ENCODE measurements around the gene ERGIC1.

The ERGIC1 gene

DNA sequence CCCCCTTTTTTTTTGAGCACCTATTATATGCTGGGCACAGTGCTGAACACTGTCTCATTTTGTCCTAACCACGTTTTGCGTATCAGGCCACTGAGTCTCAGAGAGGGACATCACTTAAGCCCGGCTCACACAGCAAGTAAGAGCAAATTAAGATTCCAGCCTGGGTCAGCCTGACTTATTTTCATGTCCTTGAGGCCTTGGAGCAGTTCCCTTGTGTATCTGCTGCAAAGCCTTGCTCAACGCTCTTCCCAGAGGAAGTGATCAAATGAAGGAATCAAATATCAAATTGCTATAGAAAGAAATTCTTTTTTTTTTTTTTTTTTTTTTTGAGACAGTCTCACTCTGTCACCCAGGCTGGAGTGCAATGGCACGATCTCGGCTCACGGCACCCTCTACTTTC lies 30.7 kb downstream of the ERGIC1 start:
- no peak for DNase-seq (ENCODE audit: low spot score)

DNA sequence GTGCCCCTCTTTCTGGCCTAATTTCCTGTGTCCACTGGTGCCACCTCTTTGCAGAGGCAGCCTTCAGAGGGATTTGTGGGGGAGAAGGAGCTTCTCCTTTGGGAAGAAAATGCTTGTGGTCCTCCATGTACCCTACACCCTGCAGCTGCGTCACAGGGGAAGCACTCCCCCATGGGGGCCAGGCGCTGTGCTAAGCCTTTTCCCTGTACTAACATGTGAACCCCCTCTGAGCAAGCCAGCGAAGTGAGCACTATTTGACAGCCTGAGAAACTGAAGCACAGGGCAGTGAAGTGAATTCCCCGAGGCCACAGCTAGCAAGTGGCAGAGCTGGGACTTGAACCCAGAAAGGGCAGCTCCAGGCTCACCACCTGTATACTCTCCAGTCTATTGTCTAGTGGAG lies 32.3 kb downstream of the ERGIC1 start:
- DNase-seq (ENCODE audit: low spot score): no peak

GRCh38 chr5:172866802-172867748 lies 33.0 kb downstream of the ERGIC1 start:
- no peak for DNase-seq (ENCODE audit: low spot score)

GRCh38 chr5:172867761-172868435 lies 33.8 kb downstream of the ERGIC1 start:
- no peak for DNase-seq (ENCODE audit: low spot score)

DNA sequence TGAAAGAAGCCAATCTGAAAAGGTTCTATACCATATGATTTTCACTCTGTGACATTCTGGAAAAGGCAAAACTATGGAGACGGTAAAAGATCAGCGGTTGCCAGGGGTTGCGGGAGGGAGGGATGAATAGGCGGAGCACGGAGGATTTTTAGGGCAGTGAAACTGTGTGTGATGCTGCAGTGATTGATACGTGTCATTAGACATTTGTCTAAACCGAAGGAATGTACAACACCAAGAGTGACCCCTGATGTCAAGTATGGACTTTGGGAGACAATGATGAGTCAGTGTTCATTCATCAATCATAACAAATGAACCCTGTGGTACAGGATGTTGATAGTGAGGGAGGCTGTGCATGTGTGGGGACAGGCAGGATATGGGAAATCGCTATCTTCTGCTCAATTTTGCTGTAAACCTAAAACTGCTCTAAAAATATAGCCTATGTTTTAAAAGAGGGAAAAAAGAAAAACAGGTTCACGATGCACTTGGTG lies 34.4 kb downstream of the ERGIC1 start:
- DNase-seq (ENCODE audit: low spot score): no peak

DNA sequence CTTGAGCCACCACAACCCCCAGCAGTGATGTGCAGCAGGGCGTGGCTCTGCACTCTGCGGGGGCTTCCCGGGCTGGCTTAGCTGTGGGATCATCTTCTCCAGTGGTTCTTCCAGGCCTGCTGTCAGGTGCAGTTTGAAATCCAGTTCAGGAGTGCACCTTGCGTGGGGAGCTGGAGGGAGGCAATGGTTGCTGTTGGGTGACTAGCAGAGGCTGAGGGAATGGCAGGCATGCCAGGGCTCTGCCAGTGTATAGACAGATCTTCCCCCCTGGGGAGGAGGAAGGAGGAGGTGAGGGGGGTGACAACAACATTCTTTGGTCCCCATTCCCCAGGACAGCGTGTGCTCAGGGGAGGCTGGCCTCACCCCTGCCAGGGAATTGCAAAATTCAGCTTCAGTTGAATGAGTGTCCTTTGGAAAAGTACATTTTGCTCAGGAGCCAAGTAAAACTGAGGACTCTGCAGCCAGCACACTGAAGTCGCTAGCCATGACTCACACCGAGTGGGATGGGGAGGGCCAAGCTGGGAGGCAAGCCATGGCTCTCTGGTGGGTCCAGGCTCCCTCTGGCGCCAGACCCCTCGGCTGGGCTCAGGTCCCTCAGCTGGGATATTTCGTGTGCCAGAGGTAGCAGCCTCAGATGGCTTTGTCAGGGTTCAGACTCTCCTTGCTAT lies 35.0 kb downstream of the ERGIC1 start:
- DNase-seq (ENCODE audit: low spot score): no peak

DNA sequence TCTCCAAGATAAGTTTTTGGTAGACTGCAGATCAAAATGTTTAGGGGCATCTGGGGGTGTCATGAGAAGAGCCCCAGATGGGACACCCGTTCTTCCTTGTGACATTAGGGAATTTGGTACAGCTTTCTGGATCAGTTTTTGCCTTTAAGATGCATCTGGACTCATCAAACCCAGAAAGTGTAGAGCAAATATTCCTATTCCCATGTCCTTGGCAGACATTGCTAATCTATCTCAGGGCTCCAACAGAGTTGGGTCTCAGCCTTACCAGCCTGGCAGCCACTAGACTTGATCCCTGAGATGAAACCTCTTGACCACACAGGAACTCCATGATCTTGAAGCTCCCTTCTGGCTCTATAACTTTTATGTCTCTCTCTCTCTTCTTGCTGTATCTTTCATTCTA lies 35.6 kb downstream of the ERGIC1 start:
- no peak for DNase-seq (ENCODE audit: low spot score)

- DNase-seq (ENCODE audit: low spot score): no peak
Observed at GRCh38 chr5:172870291-172870714, 36.3 kb downstream of the ERGIC1 start.

DNA sequence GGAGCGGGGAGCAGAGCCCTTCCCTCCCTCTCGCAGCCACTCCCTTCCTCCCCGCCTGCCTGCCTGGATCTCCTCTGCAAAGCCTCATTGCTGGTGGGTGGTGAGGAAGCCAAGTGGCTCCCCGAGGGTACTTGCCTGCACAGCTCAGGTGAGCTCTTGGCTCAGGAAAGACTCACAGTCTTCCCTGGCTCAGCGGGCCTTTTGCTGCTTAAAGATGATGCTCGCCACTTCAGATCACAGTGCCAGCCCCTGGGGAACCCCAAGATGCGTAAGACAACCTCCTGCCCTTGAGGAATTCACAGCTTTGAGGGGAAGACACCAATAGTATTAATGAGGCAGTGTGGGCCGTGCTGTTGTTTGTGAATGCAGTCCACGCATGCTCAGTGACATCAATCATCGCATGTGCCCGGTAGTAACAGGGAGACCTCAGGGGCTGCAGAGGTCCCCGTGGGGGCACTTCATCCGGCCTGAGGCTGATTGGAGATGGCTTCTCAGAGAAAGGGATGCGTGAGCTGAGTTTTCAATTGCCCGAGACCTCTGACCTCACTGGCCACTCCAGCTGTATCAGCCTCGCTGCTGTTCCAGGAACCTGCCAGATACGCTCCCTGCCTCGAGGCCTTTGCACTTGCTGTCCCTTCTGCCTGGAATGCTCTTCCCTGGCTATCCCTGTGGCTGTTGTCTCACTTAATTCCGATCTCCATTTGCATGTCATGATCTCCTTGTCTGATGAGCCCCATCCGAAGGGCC lies 36.8 kb downstream of the ERGIC1 start:
- DNase-seq (ENCODE audit: low spot score): no peak

DNA sequence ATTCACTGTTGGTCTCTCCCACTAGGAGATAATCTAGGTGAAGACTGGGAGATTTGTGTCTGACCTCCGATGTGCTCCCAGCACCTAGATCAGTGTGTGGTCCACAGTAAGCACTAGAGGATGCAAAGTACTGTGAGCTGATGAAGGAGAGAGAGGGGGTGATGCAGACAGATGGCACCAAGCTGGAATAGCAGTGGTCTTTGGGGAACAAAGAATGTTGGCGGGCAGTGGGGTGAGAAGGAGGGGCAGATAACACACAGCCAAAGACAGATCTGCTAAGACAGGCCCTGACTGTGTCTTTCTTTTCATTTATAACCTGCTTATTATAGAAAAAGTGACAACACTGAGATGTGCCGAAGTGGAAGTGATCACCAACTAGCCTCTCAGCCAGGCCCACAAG lies 37.5 kb downstream of the ERGIC1 start:
- no peak for DNase-seq (ENCODE audit: low spot score)

GRCh38 chr5:172871982-172872381 lies 37.9 kb downstream of the ERGIC1 start:
- no peak for DNase-seq (ENCODE audit: low spot score)

GRCh38 chr5:172872997-172873491 lies 39.0 kb downstream of the ERGIC1 start:
- DNase-seq (ENCODE audit: low spot score): no peak

DNA sequence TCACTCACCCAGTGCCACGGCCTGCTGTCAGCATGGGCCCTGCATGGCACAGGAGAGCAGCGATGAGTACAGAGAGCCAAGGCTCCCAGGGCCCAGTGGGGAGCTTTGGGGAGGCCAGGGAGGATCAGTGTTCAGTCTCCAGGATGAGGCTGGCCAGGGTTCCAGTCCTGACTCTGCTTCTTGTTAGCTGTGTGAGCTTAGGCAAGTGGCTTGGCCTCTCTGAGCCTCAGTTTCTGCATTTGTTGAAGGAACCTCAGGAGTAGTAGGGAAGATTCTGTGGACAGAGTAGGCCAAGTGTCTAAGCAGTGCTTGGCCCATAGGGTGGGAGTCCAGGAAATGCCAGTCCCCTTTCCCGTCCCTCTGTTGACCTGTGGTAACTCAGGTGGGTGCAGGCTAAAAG lies 39.5 kb downstream of the ERGIC1 start:
- DNase-seq (ENCODE audit: low spot score): no peak

DNA sequence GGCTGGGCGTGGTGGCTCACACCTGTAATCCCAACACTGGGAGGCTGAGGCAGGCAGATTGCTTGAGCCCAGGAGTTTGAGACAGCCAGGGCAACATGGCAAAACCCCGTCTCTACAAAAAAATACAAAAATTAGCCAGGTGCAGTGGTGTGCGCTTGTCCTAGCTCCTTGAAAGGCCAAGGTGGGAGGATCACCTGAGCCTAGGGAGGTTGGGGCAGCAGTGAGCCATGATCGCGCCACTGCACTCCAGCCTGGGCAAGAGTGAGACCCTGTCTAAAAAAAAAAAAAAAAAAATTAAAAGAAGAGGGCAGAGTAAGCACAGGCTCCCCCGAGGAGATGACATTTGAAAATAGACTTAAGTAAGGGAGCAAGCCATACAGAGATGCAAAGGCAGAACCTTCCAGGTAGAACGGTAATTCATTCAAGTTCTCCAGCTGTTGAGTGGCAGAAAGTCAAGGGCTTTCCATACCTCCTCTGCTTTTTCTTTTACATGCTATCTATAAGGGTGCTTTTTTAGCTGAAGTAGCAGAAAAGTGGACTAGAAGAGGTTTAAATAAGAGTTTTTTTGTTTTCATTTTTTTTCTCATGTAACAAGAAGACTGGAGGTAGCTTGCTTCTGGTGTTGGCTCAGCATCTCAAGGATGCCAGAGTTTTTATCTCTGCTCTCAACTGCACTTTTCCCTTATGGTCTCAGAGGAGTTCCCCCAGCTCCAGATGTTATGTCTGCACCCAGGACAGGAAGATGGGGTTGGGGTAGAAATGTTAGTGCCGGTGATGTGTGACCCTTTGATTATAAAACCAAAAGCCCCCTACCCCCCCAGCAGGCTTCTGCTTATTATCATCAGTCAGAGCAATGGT lies 40.8 kb downstream of the ERGIC1 start:
- no peak for DNase-seq (ENCODE audit: low spot score)

DNA sequence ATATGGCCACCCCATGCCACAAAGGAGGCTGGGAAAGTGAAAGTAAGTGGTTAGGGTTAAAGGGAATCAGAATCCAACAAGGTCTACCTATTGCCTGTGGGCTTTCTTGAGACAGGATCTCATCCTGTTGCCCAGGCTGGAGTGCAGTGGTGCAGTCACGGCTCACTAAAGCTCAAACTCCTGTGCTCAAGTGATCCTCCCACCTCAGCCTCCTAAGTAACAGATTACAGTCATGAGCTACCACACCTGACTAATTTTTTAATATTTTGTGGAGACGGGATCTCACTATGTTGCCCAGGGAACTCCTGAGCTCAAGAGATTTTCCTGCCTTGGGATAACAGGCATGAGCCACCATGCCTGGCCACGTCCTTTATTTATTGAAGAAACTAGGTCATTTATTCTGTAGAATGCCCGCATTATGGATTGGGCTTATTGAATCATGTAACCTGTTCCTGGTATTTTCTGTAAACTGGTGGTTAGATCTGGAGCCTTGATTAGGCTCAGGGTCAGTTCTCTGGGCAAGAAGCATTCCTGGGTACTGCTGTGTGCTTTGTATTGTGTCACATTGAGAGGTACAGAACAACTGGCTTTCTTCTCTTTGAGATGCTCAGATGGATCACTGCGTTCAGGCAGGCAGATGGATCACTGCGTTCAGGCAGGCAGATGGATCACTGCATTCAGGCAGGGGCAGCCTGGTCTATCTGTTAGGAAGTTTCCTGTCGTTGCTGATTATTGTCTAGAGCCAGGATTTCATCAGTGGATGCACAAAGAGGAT lies 41.6 kb downstream of the ERGIC1 start:
- DNase-seq (ENCODE audit: low spot score): no peak

GRCh38 chr5:172876578-172876977 lies 42.5 kb downstream of the ERGIC1 start:
- DNase-seq (ENCODE audit: low spot score): no peak

DNA sequence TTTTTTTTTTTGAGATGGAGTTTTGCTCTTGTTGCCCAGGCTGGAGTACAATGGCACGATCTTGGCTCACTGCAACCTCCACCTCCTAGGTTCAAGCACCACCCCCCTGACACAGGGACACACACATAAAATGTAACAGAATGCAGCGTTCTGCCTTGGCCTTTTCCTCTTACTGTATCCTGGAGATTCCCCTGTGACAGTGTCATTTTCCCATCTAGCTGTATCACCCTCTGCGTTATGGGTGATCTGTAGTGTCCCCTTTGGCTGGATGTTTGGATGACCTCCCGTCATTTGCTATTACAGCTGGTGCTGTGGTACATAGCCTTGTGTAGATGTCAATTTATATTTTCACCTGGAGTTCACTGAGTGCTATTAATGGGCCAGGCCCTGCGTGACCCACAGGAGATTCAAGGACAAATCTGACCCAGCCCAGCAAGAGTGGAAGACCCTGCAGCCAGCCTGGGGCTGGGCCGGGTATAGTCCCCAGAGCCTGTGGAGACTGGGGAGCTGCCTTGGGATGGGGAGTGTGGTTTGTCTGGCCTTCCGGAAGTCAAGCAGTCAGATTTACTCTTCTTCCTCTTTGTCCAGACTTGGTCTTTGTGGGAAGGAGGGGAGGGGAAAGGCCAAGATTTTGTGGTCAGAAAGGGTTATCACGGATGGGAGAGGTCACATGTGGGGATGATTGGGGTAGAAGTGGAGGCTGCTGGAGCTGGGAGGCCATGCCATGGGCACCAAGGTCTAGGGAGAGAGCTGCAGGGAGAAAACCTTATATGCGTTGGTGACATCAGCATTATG lies 43.6 kb downstream of the ERGIC1 start:
- no peak for DNase-seq (ENCODE audit: low spot score)

DNA sequence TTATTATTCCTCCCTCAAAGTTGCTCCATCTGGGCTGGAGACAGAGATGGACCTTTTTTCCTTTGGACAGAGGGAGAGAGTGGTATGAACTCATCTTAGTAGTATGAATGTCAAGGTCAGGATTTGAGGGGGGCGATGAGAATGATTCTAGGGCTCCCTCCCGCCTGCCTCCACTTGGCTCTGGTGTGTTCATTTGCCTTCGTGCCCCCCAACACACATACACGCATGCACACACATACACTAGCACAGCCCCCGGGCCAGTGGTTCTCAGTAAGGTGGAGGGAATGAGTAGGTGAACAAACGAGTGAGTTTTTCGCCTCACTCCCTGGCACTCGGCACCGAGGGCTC lies 44.5 kb downstream of the ERGIC1 start:
- DNase-seq (ENCODE audit: low spot score): no peak
